Astrocyte of the cerebellum (primary cell): ENCODE results near the gene TMPRSS11A.

Experiments used
- DNase-seq: peaks from one replicate; pipeline ENCODE4 v3.0.0-alpha.2; 2011; ENCODE audit warnings: low read depth
- H3K4me3 ChIP-seq: 2 replicates; pipeline ENCODE4 v1.5.1; 2011; ENCODE audit warnings: mild to moderate bottlenecking, low read depth, low read length, moderate library complexity
- in situ Hi-C: cut with HindIII; loops from 2 replicates; pipeline ENCODE4 v1.10.0; 2017; ENCODE audit warnings: low sequenced_read_pairs
- TF ChIP-seq, protein P1 (sequence below): IDR thresholded peaks from 2 replicates; pipeline ENCODE4 v1.5.1; 2012; ENCODE audit warnings: low read length, low read depth, moderate library complexity, mild to moderate bottlenecking; ENCODE audit errors: missing control alignments

The TMPRSS11A gene

DNA sequence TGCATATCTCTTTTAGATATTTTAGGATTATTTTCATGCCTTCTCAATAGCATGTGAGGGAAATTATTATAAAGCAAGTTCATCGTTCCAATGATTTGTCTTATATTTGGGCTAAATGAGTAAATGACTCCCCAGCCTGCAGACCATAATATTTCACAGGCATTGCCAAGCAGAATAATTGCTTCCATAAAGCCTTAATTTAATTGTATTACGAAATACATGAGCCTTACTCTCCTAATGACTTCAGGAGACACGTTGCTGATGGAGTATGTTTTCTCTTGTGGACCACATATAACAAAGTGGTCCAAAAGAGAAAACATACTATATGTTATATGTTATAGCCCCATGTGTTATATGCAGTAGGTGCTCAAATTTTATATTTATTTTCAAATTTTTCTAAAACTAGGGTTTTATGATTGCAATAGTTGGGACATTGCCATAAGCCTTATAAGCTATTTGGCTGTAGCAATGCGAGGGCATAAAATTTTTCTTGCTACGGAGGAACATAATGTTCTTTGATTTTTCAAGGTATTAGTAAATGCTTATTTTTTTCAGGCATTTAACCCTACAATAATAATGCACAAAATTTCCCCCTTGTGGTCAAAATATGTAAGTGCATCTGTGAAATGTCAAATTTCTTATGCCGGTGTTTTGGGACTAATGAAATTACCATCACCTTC is 53.2 kb downstream of the TMPRSS11A start:
- TF ChIP-seq, protein P1, sequence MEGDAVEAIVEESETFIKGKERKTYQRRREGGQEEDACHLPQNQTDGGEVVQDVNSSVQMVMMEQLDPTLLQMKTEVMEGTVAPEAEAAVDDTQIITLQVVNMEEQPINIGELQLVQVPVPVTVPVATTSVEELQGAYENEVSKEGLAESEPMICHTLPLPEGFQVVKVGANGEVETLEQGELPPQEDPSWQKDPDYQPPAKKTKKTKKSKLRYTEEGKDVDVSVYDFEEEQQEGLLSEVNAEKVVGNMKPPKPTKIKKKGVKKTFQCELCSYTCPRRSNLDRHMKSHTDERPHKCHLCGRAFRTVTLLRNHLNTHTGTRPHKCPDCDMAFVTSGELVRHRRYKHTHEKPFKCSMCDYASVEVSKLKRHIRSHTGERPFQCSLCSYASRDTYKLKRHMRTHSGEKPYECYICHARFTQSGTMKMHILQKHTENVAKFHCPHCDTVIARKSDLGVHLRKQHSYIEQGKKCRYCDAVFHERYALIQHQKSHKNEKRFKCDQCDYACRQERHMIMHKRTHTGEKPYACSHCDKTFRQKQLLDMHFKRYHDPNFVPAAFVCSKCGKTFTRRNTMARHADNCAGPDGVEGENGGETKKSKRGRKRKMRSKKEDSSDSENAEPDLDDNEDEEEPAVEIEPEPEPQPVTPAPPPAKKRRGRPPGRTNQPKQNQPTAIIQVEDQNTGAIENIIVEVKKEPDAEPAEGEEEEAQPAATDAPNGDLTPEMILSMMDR: peak; percentile 39
- H3K4me3 ChIP-seq: no peak overlapping the region
- in situ Hi-C loops: no loop called here
- no peak for DNase-seq

DNA sequence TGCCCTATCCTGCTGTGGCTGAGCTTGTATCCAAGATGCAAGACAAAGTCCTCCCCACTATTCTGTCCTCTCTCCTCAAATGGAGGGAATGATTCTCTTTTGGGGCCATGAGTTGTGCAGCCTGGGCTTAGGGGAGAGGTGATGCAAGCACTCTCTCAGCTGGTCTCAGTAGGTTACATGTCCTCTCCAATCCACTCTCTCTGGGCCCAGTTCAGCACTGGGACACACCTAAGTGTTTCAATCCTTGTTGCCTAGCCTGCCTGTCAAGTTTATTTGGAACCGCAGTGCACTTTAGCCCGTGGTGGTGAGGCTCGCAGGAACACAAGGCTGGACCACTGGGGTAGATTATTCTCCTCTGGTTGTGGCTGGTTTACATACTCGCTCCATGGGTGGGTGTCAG is 55.6 kb downstream of the TMPRSS11A start:
- in situ Hi-C loops: no loop called here
- H3K4me3 ChIP-seq: no peak overlapping the region
- no peak for DNase-seq
- TF ChIP-seq, protein P1: no peak

DNA sequence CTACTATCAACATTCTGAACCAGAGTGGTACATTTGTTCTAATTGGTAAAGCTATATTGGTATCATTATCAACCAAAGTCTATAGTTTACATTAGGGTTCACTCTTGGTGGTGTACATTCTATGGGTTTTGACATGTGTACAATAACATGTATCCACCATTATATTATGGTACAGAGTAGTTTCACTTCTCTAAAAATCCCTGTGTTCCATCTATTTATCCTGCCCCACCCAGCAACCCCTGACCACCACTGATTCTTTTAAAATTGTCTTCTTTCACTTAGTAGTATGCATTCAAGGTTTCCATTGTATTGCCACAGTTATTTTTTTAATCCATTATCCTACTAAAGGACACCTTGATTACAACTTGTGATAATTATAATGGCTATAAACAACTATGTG is 64.2 kb downstream of the TMPRSS11A start:
- TF ChIP-seq, protein P1: no peak
- H3K4me3 ChIP-seq: no peak overlapping the region
- no peak for DNase-seq
- in situ Hi-C loops: no loop called here

DNA sequence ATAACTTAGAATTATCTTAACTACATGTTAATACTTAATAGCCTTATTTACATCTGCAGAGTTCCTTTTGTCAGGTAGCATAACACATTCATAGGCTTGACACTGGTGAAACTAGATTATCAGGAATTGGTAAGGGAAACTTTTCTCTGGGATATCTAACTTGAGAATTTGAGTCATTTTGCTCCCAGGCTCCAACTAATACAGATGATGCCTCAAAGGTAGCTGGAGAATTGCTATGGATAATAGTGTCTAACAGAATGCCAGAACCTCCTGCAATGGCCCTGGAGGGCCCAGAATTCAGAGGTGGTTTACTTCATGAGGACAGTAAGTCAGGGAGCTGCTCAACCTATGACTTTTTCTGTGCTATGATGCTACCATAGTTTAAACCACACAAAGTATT is 65.6 kb downstream of the TMPRSS11A start:
- H3K4me3 ChIP-seq: no peak overlapping the region
- in situ Hi-C loops: no loop called here
- no peak for DNase-seq
- TF ChIP-seq, protein P1: no peak

DNA sequence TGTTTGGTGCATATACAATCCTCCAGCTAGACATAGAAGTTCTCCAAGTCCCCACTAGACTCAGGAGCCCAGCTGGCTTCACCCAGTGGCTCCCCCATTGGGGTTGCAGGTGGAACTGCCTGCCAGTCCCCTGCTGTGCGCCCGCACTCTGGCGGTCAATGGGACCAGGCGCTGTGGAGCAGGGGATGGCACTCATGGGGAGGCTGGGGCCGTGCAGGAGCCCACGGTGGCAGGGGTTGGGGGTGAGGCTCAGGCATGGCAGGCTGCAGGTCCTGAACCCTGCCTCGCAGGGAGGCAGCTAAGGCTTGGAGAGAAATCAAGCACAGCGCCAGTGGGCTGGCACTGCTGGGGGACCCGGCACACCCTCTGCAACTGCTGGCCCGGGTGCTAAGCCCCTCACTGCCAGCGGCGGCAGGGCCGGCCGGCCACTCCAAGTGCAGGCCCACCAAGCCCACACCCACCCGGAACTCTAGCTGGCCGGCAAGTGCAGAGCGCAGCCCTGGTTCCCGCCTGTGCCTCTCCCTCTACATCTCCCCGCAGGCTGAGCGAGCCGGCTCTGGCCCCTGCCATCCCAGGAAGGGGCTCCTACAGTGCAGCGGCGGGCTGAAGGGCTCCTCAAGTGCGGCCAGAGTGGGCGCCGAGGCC is 66.8 kb downstream of the TMPRSS11A start:
- H3K4me3 ChIP-seq: no peak overlapping the region
- in situ Hi-C loops: no loop called here
- TF ChIP-seq, protein P1: no peak
- DNase-seq: no peak

DNA sequence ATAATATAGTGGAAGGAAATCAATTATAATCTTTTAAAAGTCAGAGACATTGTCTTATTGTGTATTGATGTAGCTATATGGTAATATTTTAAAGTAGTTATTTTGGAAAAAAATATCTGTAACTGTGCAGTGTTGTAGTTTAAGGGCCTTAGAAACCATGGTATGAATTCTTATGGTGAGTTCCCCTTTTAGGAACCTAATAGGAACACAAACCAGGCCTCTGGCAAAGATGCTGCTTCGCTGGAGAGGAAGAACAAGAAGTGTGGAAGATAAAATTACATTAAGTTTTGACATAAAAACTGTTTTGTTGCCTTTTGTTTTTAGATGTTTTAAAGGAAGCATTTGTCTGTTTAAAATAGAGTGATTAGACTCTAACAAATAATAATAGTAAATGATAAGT is 68.6 kb downstream of the TMPRSS11A start:
- TF ChIP-seq, protein P1: no peak
- H3K4me3 ChIP-seq: no peak overlapping the region
- in situ Hi-C loops: no loop called here
- no peak for DNase-seq
